Esophagus muscularis mucosa (tissue), 3 donors: ENCODE measurements around the gene SDK1.

Experiments
- CTCF ChIP-seq, 3 experiments: fragments of 200-600 bp in 2 of 3; fragments of 450-650 bp in 1 of 3; sonication (generic) in 2 of 3; IDR thresholded peaks; one replicate each; pipeline ENCODE4 v1.5.1; 2017 to 2019; ENCODE audit warnings: antibody characterized with exemption in 3 of 3, mild to moderate bottlenecking in 2 of 3, moderate library complexity in 1 of 3
- EP300 ChIP-seq: sonication (generic); formaldehyde crosslinking; IDR thresholded peaks from one replicate; pipeline ENCODE4 v1.6.1; 2017; ENCODE audit warnings: antibody characterized with exemption

GRCh38 chr7:3309956-3310355 is 8.9 kb downstream of the SDK1 start:
- TF ChIP-seq EP300: no peak
- TF ChIP-seq CTCF (IDR thresholded peaks at IDR 0.05): no peak
